ENCODE measurements around the gene ANKRD2. TPM values are rescaled to one million over a fixed set of nuclear protein-coding genes. Genes with fewer than 3 reads are reported as not detected.

Gene ANKRD2
- total RNA-seq, 1 experiment from 2014 or later: 5.8 TPM

DNA sequence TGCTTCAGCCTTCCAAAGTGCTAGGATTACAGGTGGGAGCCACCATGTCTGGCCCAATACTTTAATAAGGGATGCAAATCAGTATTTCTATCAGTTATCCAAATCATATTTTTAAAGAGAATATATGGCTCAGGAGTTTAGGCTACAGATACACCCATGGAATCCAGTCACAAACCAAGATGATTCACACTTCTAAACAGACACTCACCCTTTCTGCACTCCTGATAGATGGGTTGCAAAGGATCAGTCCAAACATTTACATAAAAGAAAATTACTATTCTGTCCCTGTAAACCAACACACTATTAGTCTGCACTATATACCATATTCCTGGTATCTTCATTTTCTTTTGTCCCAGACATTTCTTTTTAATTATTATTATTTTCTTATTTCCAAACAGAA, 58.5 kb downstream of the ANKRD2 start:
- intact Hi-C loops (cut with micrococcal nuclease): no loop called here
- TF ChIP-seq, protein P1, sequence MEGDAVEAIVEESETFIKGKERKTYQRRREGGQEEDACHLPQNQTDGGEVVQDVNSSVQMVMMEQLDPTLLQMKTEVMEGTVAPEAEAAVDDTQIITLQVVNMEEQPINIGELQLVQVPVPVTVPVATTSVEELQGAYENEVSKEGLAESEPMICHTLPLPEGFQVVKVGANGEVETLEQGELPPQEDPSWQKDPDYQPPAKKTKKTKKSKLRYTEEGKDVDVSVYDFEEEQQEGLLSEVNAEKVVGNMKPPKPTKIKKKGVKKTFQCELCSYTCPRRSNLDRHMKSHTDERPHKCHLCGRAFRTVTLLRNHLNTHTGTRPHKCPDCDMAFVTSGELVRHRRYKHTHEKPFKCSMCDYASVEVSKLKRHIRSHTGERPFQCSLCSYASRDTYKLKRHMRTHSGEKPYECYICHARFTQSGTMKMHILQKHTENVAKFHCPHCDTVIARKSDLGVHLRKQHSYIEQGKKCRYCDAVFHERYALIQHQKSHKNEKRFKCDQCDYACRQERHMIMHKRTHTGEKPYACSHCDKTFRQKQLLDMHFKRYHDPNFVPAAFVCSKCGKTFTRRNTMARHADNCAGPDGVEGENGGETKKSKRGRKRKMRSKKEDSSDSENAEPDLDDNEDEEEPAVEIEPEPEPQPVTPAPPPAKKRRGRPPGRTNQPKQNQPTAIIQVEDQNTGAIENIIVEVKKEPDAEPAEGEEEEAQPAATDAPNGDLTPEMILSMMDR (IDR thresholded peaks at IDR 0.05; ENCODE audit: unreplicated experiment): no peak
- ChIA-PET CTCF (interaction anchor here (0.7 to 2.3 kb wide), 5 partner anchors 10 to 70 kb away, joined by 3 to 16 read pairs (median 3); no protein-coding TSS in a partner anchor), POLR2A (no interaction called here)
- H3K36me3 Mint-ChIP-seq (ENCODE audit: insufficient read depth, unreplicated experiment): no peaks in the 10 kb centered on the region
- H3K4me3 Mint-ChIP-seq (ENCODE audit: unreplicated experiment): no peak overlapping the region
- no peaks in the 10 kb centered on the region for H3K27me3 Mint-ChIP-seq (ENCODE audit: insufficient read depth, unreplicated experiment)
- TSS peak; percentile 15 for BruUV-seq (replicated peaks)
- H3K4me1 Mint-ChIP-seq (ENCODE audit: insufficient read depth, unreplicated experiment): no peaks in the 10 kb centered on the region
- H3K9me3 Mint-ChIP-seq (ENCODE audit: unreplicated experiment): no peaks in the 10 kb centered on the region
- H3K27ac Mint-ChIP-seq (ENCODE audit: low read depth, unreplicated experiment): no peak overlapping the region
- DNase-seq (ENCODE audit: unreplicated experiment): no peak

DNA sequence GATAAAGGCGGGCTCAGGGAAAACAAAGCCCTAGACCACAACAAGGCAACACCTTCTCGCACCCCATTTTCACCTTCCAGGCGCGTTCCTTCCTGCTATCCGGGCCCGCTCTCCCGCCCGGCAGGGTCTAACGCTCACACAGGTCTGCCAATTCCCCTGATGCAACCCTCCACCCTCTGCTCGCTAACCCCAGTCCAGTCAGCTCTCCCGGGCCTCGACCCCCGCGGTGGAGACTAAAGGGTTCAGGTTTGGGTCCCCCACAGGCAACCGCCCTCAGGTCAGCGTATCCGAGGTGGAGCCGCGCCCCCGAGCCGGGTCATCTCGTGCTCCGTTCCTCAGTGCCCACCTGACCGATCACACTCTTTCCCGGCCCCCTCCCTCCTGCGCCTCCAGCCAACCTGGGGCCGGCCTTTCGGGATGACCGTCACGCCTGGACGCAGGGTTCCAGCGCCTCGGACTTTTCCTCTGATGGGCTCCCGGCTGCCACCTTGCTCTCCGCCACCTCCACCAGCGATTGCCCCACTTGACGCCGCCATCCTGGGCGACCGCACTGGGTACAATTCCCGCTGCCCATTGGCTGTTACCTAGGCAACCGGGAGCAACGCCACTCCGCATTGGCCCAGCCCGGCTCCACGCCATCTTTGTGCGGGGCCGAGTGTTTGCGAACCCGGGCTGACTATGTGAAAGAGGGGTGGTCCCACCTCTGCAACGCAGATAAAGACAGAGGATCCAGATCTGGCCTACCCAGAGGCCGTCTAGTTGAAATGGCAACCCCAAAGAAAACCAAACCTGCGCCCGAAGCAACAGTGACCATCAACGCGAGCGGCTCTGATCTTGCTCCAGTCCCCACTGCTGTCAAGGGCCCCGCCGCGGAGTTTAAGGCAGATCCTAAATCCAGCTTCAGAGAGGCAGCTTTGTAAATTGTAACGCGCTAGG, 60.6 kb downstream of the ANKRD2 start, which contains the start of gene MORN4:
Gene MORN4, minus strand, starts transcription at position 552 of the 936 bp plus-strand sequence. CDS start 13,847 bp downstream, outside the sequence.
- H3K4me3 Mint-ChIP-seq (ENCODE audit: unreplicated experiment): peak within 1 kb of the TSS; percentile 84
- TF ChIP-seq, protein P1 (IDR thresholded peaks at IDR 0.05; ENCODE audit: unreplicated experiment): no peak
- H3K27ac Mint-ChIP-seq (ENCODE audit: low read depth, unreplicated experiment): peak within 1 kb of the TSS; percentile 93
- DNase-seq (ENCODE audit: unreplicated experiment): peak; percentile 92
- ChIA-PET CTCF (interaction anchor here (0.8 kb wide), 1 partner anchor 59 kb away, joined by 3 read pairs; no protein-coding TSS in a partner anchor), POLR2A (interaction anchor here (0.6 to 1.6 kb wide), 11 partner anchors 11 to 877 kb away, joined by 3 to 8 read pairs (median 3); no protein-coding TSS in a partner anchor)
- H3K36me3 Mint-ChIP-seq (ENCODE audit: insufficient read depth, unreplicated experiment): no peaks in the 10 kb centered on the region
- no peaks in the 10 kb centered on the region for H3K27me3 Mint-ChIP-seq (ENCODE audit: insufficient read depth, unreplicated experiment)
- intact Hi-C loops (cut with micrococcal nuclease): no loop called here
- no TSS peak for BruUV-seq (replicated peaks)
- peaks cover under 1% of the 10 kb centered on the region for H3K4me1 Mint-ChIP-seq (ENCODE audit: insufficient read depth, unreplicated experiment)
- H3K9me3 Mint-ChIP-seq (ENCODE audit: unreplicated experiment): no peaks in the 10 kb centered on the region

Other genes starting within 250 kb of the ANKRD2 start
- 9.0 and 11.4 TPM in 2 replicates for gene FRAT2, start 238.1 kb upstream of the ANKRD2 start, total RNA-seq (2022)
- 66.1 and 86.7 TPM in 2 replicates for gene RRP12, start 171.4 kb upstream of the ANKRD2 start, total RNA-seq (2022)
- 235 and 248 TPM in 2 replicates for gene PGAM1, start 146.6 kb upstream of the ANKRD2 start, total RNA-seq (2022)
- 56.5 and 62.3 TPM in 2 replicates for gene EXOSC1, start 126.8 kb upstream of the ANKRD2 start, total RNA-seq (2022)
- gene ZDHHC16, start 126.6 kb upstream of the ANKRD2 start, total RNA-seq (2022): 44.9 and 48.0 TPM in 2 replicates
- gene MMS19, start 74.4 kb upstream of the ANKRD2 start, total RNA-seq (2022): 67.0 and 67.2 TPM in 2 replicates
- gene UBTD1, start 73.9 kb upstream of the ANKRD2 start, total RNA-seq (2022): 7.2 and 7.8 TPM in 2 replicates
- gene HOGA1, start 11.6 kb downstream of the ANKRD2 start, total RNA-seq (2022): 0.88 and 1.7 TPM in 2 replicates
- gene C10orf62, start 16.9 kb downstream of the ANKRD2 start, total RNA-seq (2022): 0.26 TPM in 1 of 2 replicates, not detected in the other
- 14.2 and 14.5 TPM in 2 replicates for gene MORN4, start 60.7 kb downstream of the ANKRD2 start, total RNA-seq (2022)
- 23.5 and 26.6 TPM in 2 replicates for gene PI4K2A, start 67.9 kb downstream of the ANKRD2 start, total RNA-seq (2022)
- 276 and 305 TPM in 2 replicates for gene AVPI1, start 114.5 kb downstream of the ANKRD2 start, total RNA-seq (2022)
- 51.0 and 54.9 TPM in 2 replicates for gene MARVELD1, start 141.0 kb downstream of the ANKRD2 start, total RNA-seq (2022)
- gene ZFYVE27, start 164.3 kb downstream of the ANKRD2 start, total RNA-seq (2022): 25.7 and 28.7 TPM in 2 replicates
- not detected in 2 replicates for gene SFRP5, start 199.2 kb downstream of the ANKRD2 start, total RNA-seq (2022)